ENCODE results near the gene PIP5K1B.

- TF ChIP-seq POLR2A (IDR thresholded peaks at IDR 0.05), result no peak
- no peak for TF ChIP-seq CTCF (IDR thresholded peaks at IDR 0.05 in 4 of 5, conservative IDR thresholded peaks at IDR 0.05 in 1 of 5)
Measured at GRCh38 chr9:68707801-68708488, 2.9 kb downstream of the PIP5K1B start.
